Naive B cell (primary cell): ENCODE results near the gene EFNB3. TPM values are rescaled to one million over a fixed set of nuclear protein-coding genes. Genes with fewer than 3 reads are reported as not detected.

ENCODE experiments used
- ATAC-seq, 2 donors: fragments of 150-1000 bp; cut with Tn5 transposase; 2 replicates each; pipeline ENCODE4 v1.10.0; 2021; ENCODE audit warnings: low read depth in 2 of 2, mild to moderate bottlenecking in 2 of 2, moderate library complexity in 2 of 2
- DNase-seq: peaks from one replicate; pipeline ENCODE4 v3.0.0; 2022
- H3K27ac Mint-ChIP-seq, 6 donors: one replicate each; pipeline ENCODE4 v1.8.0; 2020 to 2022; ENCODE audit warnings: mild to moderate bottlenecking in 6 of 6, mixed read lengths in 6 of 6, moderate library complexity in 5 of 6, inconsistent platforms in 2 of 6
- H3K27me3 Mint-ChIP-seq, 3 donors: one replicate each; pipeline ENCODE4 v1.8.0; 2021 to 2022; ENCODE audit warnings: mixed read lengths in 3 of 3, mild to moderate bottlenecking in 1 of 3
- H3K36me3 Mint-ChIP-seq, 2 donors: one replicate each; pipeline ENCODE4 v1.8.0; 2020 to 2022; ENCODE audit warnings: mixed read lengths in 2 of 2, inconsistent platforms in 1 of 2, mild to moderate bottlenecking in 1 of 2
- H3K4me1 Mint-ChIP-seq, 3 donors: one replicate each; pipeline ENCODE4 v1.8.0; 2020 to 2022; ENCODE audit warnings: mixed read lengths in 3 of 3, inconsistent platforms in 1 of 3, mild to moderate bottlenecking in 1 of 3, moderate library complexity in 1 of 3
- H3K4me3 Mint-ChIP-seq, 8 donors: one replicate each; pipeline ENCODE4 v1.8.0; 2020 to 2022; ENCODE audit warnings: mild to moderate bottlenecking in 8 of 8, mixed read lengths in 8 of 8, moderate library complexity in 8 of 8, inconsistent platforms in 2 of 8
- H3K9me3 Mint-ChIP-seq, 7 donors: one replicate each; pipeline ENCODE4 v1.8.0; 2020 to 2022; ENCODE audit warnings: mixed read lengths in 7 of 7, mild to moderate bottlenecking in 5 of 7, inconsistent platforms in 2 of 7, moderate library complexity in 1 of 7
- polyA plus RNA-seq, 6 donors: library from polyadenylated mRNA; unstranded; fragments of 300-500 nt; fragmentation: Illumina TruSeq; gene quantifications; one replicate each; pipeline ENCODE4 v1.2.3, GENCODE V29; 2021; ENCODE audit warnings: low read depth in 6 of 6

EFNB3 gene
- polyA plus RNA-seq, 6 donors from 2014 or later: not detected

GRCh38 chr17:7686222-7687071, 18.6 kb upstream of the EFNB3 start:
- Mint-ChIP-seq H3K4me1 (peaks cover 30 to 62% (median 46%) of the 10 kb centered on the region in 3 donors), H3K27me3 (no peaks in the 10 kb centered on the region), H3K9me3 (no peaks in the 10 kb centered on the region), H3K27ac (peak overlapping the region; percentile 97 to 100 (median 99)), H3K4me3 (peak overlapping the region; percentile 90 to 100 (median 98)), H3K36me3 (peaks cover 0 to 9% of the 10 kb centered on the region in 2 donors)
- DNase-seq: peak; percentile 90
- ATAC-seq: peak; percentile 47 to 53

DNA sequence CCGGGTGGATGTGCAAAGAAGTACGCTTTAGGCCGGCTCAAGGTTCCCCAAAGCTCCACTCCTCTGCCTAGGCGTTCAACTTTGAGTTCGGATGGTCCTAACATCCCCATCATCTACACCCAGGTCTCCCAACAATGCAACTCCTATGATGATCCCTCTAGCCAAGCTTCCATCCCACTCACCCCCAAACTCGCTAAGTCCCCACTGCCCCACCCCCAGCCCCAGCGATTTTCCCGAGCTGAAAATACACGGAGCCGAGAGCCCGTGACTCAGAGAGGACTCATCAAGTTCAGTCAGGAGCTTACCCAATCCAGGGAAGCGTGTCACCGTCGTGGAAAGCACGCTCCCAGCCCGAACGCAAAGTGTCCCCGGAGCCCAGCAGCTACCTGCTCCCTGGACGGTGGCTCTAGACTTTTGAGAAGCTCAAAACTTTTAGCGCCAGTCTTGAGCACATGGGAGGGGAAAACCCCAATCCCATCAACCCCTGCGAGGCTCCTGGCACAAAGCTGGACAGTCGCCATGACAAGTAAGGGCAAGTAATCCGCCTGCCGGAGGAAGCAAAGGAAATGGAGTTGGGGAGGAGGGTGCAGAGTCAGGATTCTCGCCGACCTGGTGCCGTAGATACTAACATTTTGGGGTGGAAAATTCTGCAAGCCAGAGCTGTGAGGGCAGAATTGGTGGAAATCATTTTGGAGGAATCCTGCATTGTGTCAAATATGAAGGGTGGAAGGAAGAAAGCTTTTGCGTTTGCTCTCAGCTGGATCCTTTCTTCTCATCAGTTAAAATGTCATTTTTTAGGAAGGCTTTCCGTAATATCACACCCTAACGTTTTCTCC, 17.7 kb upstream of the EFNB3 start, which contains the start of gene TP53:
TSS of gene TP53 (minus strand) at position 419 of the 836 bp plus-strand sequence. CDS start 10,896 bp downstream, outside the sequence.
- Mint-ChIP-seq H3K36me3 (peaks cover 0 to 9% of the 10 kb centered on the region in 2 donors), H3K9me3 (no peaks in the 10 kb centered on the region), H3K4me3 (peak within 1 kb of the TSS; percentile 90 to 100 (median 98)), H3K27ac (peak within 1 kb of the TSS; percentile 97 to 100 (median 99)), H3K27me3 (no peaks in the 10 kb centered on the region), H3K4me1 (peaks cover 30 to 57% (median 46%) of the 10 kb centered on the region in 3 donors)
- DNase-seq: peak; percentile 86
- peak; percentile 51 to 58 for ATAC-seq

GRCh38 chr17:7687908-7688807, 16.8 kb upstream of the EFNB3 start, which contains the start of gene WRAP53:
TSS of gene WRAP53 (plus strand) at chr17:7688477. CDS start at chr17:7688649, 172 bp downstream.
- Mint-ChIP-seq H3K36me3 (peaks cover 5 to 9% of the 10 kb centered on the region in 2 donors), H3K4me1 (peaks cover 32 to 53% (median 46%) of the 10 kb centered on the region in 3 donors), H3K9me3 (no peaks in the 10 kb centered on the region), H3K27ac (peak within 1 kb of the TSS; percentile 97 to 100 (median 99)), H3K4me3 (peak within 1 kb of the TSS; percentile 90 to 100 (median 98)), H3K27me3 (no peaks in the 10 kb centered on the region)
- ATAC-seq (peak; percentile 68 to 73), DNase-seq (peak; percentile 94)

DNA sequence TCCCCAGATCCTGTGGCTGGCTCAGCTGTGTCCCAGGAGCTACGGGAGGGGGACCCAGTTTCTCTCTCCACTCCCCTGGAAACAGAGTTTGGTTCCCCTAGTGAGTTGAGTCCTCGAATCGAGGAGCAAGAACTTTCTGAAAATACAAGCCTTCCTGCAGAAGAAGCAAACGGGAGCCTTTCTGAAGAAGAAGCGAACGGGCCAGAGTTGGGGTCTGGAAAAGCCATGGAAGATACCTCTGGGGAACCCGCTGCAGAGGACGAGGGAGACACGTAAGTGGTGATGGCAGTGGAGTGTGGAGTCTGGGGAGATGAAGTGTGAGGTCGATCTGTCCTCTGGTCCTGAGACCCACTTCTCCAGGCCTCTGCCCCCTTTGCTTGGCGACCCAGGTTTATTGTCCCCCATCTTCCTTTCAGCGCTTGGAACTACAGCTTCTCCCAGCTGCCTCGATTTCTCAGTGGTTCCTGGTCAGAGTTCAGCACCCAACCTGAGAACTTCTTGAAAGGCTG, 16.1 kb upstream of the EFNB3 start:
- peak overlapping the region; percentile 90 to 100 (median 98) for H3K4me3 Mint-ChIP-seq
- no peaks in the 10 kb centered on the region for H3K27me3 Mint-ChIP-seq
- peaks cover 33 to 50% (median 42%) of the 10 kb centered on the region in 3 donors for H3K4me1 Mint-ChIP-seq
- no peak for DNase-seq
- no peaks in the 10 kb centered on the region for H3K9me3 Mint-ChIP-seq
- peak overlapping the region in 4 of 6 donors; percentile 53 to 97 (median 88) for H3K27ac Mint-ChIP-seq
- ATAC-seq: no peak
- H3K36me3 Mint-ChIP-seq: peaks cover 12% of the 10 kb centered on the region in 2 donors

GRCh38 chr17:7695586-7695985, 9.4 kb upstream of the EFNB3 start:
- H3K27ac Mint-ChIP-seq: peak overlapping the region in 1 of 6 donors; percentile 1
- peaks cover 0 to 2% (median 0%) of the 10 kb centered on the region in 3 donors for H3K27me3 Mint-ChIP-seq
- H3K36me3 Mint-ChIP-seq: peaks cover 22 to 36% of the 10 kb centered on the region in 2 donors
- H3K4me3 Mint-ChIP-seq: no peak overlapping the region
- H3K4me1 Mint-ChIP-seq: peaks cover 0 to 18% (median 3%) of the 10 kb centered on the region in 3 donors
- ATAC-seq (no peak), DNase-seq (no peak)
- no peaks in the 10 kb centered on the region for H3K9me3 Mint-ChIP-seq

DNA sequence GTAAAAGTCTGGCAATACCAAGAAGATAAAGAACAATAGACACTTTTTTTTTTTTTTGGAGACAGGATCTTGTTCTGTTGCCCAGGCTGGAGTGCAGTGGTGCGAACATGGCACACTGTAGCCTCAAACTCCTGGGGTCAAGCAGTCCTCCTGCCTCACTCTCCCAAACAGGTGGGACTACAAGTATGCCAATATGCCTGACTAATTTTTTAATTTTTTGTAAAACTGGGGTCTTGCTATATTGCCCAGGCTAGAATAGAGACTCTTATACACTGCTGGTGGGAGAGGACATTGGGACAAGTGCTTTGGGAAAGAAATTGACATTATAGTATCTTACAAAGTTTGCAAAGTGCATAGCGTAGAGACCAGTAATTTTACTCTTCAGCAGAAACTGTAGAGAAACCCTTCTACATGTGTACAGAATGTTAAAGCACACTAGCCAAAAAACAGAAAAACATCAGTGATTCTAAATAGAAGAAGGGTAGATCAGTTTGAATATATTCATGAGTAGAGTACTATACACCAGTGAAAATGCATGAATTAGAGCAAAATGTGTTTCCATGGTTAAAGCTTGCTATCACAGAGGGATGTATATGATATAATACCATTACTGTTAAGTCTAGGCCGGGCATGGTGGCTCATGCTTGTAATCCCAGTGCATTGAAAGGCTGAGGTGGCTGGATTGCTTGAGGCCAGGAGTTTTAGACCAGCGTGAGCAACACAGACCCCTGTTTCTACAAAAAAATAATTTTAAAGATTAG, 7.0 kb upstream of the EFNB3 start:
- H3K9me3 Mint-ChIP-seq: no peaks in the 10 kb centered on the region
- peaks cover 0 to 12% (median 3%) of the 10 kb centered on the region in 3 donors for H3K4me1 Mint-ChIP-seq
- DNase-seq (no peak), ATAC-seq (no peak)
- peaks cover 4 to 17% (median 17%) of the 10 kb centered on the region in 3 donors for H3K27me3 Mint-ChIP-seq
- peaks cover 34 to 56% of the 10 kb centered on the region in 2 donors for H3K36me3 Mint-ChIP-seq
- peak overlapping the region in 1 of 6 donors; percentile 27 for H3K27ac Mint-ChIP-seq
- H3K4me3 Mint-ChIP-seq: no peak overlapping the region

GRCh38 chr17:7700510-7700909, 4.5 kb upstream of the EFNB3 start:
- Mint-ChIP-seq H3K27ac (no peak overlapping the region), H3K9me3 (peaks cover 0 to 1% (median 0%) of the 10 kb centered on the region in 7 donors), H3K27me3 (peaks cover 20 to 39% (median 37%) of the 10 kb centered on the region in 3 donors), H3K4me1 (peaks cover 15 to 18% (median 17%) of the 10 kb centered on the region in 3 donors), H3K4me3 (no peak overlapping the region), H3K36me3 (peaks cover 27 to 49% of the 10 kb centered on the region in 2 donors)
- ATAC-seq: no peak
- DNase-seq: no peak

DNA sequence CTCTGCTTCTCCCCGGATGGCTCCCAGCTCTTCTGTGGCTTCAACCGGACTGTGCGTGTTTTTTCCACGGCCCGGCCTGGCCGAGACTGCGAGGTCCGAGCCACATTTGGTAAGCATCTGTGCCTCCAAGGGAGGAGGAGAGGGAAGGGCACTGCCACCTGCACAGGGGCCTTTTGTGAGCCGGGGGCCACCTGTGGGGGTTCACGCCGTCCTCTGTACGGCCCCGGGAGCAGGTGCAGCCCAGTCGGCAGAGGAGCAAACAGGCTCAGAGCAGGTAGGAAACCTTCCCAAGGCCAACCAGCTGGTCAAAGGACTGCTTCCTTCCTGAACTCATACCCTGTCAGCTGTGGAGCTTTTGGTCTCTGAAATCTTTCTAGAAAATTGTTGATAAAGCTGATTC, 3.3 kb upstream of the EFNB3 start:
- Mint-ChIP-seq H3K9me3 (peaks cover 0 to 1% (median 0%) of the 10 kb centered on the region in 7 donors), H3K36me3 (peaks cover 16 to 44% of the 10 kb centered on the region in 2 donors), H3K27me3 (peaks cover 30 to 51% (median 49%) of the 10 kb centered on the region in 3 donors), H3K27ac (no peak overlapping the region), H3K4me1 (peaks cover 22 to 23% (median 22%) of the 10 kb centered on the region in 3 donors), H3K4me3 (peak overlapping the region in 1 of 8 donors; percentile 59)
- DNase-seq (no peak), ATAC-seq (no peak)

DNA sequence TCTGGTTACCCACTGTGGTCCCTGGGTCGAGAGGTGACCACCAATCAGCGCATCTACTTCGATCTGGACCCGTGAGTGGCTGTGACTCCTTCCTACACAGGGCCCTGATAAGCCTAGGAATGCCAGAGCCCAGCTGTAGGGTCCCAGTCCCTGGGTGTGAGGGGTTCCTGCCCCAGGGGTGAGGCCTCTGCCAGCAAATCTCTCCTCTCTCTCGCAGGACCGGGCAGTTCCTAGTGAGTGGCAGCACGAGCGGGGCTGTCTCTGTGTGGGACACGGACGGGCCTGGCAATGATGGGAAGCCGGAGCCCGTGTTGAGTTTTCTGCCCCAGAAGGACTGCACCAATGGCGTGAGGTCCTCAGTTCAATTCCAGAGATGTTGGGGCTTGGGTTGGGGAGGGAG, 2.2 kb upstream of the EFNB3 start:
- no peak for ATAC-seq
- Mint-ChIP-seq H3K27ac (peak overlapping the region in 1 of 6 donors; percentile 81), H3K27me3 (peaks cover 37 to 60% (median 58%) of the 10 kb centered on the region in 3 donors), H3K36me3 (peaks cover 16 to 42% of the 10 kb centered on the region in 2 donors), H3K4me3 (no peak overlapping the region), H3K9me3 (peaks cover 0 to 1% (median 0%) of the 10 kb centered on the region in 7 donors), H3K4me1 (peaks cover 22 to 23% (median 22%) of the 10 kb centered on the region in 3 donors)
- DNase-seq: no peak

DNA sequence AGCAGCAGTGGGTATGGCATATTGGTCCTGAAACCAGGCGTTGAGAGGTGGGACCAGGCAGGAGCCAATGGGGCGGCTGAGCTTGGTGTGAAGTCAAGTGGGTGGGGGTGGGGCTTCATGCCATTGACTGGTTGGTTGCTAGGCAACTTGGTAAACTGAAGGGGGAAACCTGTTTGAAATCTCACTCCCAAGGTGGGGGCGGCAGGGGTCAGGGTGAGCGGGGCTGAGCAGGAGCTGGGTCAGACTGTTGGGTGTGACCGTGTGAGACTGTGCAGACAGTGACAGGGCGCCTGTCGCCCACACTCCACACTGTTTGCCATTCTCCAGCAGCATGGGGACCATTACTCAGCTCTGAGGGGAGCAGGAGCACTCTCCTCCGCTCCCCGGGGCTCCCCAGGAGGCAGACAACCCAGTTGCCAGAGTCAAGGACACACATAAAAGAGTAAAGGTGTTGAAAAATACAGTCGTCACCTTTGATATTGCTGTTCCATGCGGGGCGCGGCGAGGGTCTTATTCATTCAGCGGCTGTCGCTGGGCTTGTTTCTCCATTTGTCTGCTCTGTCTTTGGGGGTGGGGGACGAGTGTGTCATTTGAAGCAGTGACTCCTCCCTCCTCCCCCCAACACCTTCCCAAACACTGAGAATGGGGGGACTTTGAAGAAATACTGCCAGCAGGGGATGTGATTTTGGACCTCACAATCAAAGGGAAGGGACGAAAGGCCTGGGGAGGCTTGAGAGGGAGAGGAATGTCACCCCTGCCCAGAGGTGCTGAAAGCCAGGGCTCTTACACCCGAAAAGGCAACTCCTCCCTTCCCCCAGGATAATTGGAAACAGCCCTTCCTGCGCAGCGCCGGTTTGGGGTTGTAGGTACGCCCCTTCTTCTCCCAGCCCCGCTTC, 1.2 kb upstream of the EFNB3 start:
- Mint-ChIP-seq H3K4me3 (peak overlapping the region in 7 of 8 donors; percentile 63 to 87 (median 77)), H3K36me3 (peaks cover 11 to 42% of the 10 kb centered on the region in 2 donors), H3K4me1 (peaks cover 22 to 23% (median 22%) of the 10 kb centered on the region in 3 donors), H3K27me3 (peaks cover 40 to 69% (median 65%) of the 10 kb centered on the region in 3 donors), H3K27ac (peak overlapping the region in 4 of 6 donors; percentile 2 to 81 (median 73)), H3K9me3 (peaks cover 0 to 1% (median 0%) of the 10 kb centered on the region in 7 donors)
- ATAC-seq (peak; percentile 52 to 57), DNase-seq (no peak)
